Erythroblast (primary cell): ENCODE measurements around the gene ACTR3.
"Not testable (repeated sequence)": the region's sequence is repeated elsewhere in the genome, so short reads cannot be mapped to it uniquely, and the experiment has no call there.

Source experiments
- GATA1 ChIP-seq: IDR thresholded peaks from 2 replicates; pipeline ENCODE4 v1.6.1; 2011; ENCODE audit warnings: low read depth, mild to moderate bottlenecking, control low read depth, low read length, moderate library complexity
- POLR2A ChIP-seq: IDR thresholded peaks from 2 replicates; pipeline ENCODE4 v1.6.1; 2011; ENCODE audit warnings: mild to moderate bottlenecking, low read length

GRCh38 chr2:113945784-113946183 lies 55.9 kb downstream of the ACTR3 start:
- TF ChIP-seq POLR2A, GATA1: not testable (repeated sequence)
